Body of pancreas (tissue), 4 donors: Measurements from ENCODE around the gene RAB11FIP3. TPM values are rescaled to one million over a fixed set of nuclear protein-coding genes. Genes with fewer than 3 reads are reported as not detected.
A peak's percentile ranks its signal among the peaks of the same experiment; 100 is the strongest.

ENCODE experiments used
- ATAC-seq: fragments of 150-250 bp; one replicate; pipeline ENCODE4 v1.9.1; 2016
- DNase-seq, 4 donors: peaks; one replicate each; pipeline ENCODE4 v3.0.0-alpha.2; 2019
- H3K27ac ChIP-seq, 4 donors: fragments of 200-600 bp; sonication (generic); 1 replicate in 3 of 4; 2 replicates in 1 of 4; pipeline versions ENCODE4 v1.5.1 to v1.6.1; 2016 to 2019; ENCODE audit warnings: mild to moderate bottlenecking in 1 of 4, mixed read lengths in 1 of 4, moderate library complexity in 1 of 4
- H3K27me3 ChIP-seq, 2 donors: fragments of 200-600 bp; sonication (generic); one replicate each; pipeline ENCODE4 v1.6.0; 2016; ENCODE audit warnings: mild to moderate bottlenecking in 1 of 2
- H3K36me3 ChIP-seq, 2 donors: fragments of 200-600 bp; sonication (generic); replicated peaks in 1 of 2; 2 replicates each; pipeline ENCODE4 v1.5.1; 2016; ENCODE audit warnings: low read depth in 2 of 2; ENCODE audit not compliant: insufficient read depth in 1 of 2
- H3K4me1 ChIP-seq: fragments of 200-600 bp; sonication (generic); one replicate; pipeline ENCODE4 v1.6.0; 2016
- H3K4me3 ChIP-seq, 2 donors: fragments of 200-600 bp; sonication (generic); 1 replicate in 1 of 2; 2 replicates in 1 of 2; pipeline ENCODE4 v1.5.1; 2016 to 2019
- H3K9me3 ChIP-seq, 3 donors: fragments of 200-600 bp; sonication (generic); 1 replicate in 2 of 3; 2 replicates in 1 of 3; pipeline ENCODE4 v1.5.1; 2016
- CTCF ChIP-seq, 7 experiments: fragments of 450-650 bp in 4 of 7; fragments of 200-600 bp in 3 of 7; sonication (generic) in 3 of 7; IDR thresholded peaks; one replicate each; pipeline ENCODE4 v1.5.1; 2016 to 2019; ENCODE audit warnings: antibody characterized with exemption in 7 of 7
- POLR2A ChIP-seq, 3 donors: fragments of 450-650 bp; IDR thresholded peaks; one replicate each; pipeline ENCODE4 v1.6.1; 2016; ENCODE audit warnings: antibody characterized with exemption in 3 of 3, mild to moderate bottlenecking in 2 of 3
- WGBS, 2 donors: methylation state at CpG; one replicate each; pipeline ENCODE4 v1.1.5; 2017; 5-methylcytosine and 5-hydroxymethylcytosine counted together
- intact Hi-C: fragments of 100-400 bp; cut with DNase I; formaldehyde crosslinking; loops from one replicate; pipeline ENCODE4 v1.15.1; 2023
- total RNA-seq, 2 donors: library from RNA; depleted of rRNA; stranded (reverse); fragments of >200 nt; gene quantifications; one replicate each; pipeline ENCODE4 v1.1.0, GENCODE V29; 2016

The RAB11FIP3 gene
- total RNA-seq, 2 donors from 2014 or later: 50.1 to 122 TPM

- Histone ChIP-seq H3K36me3 (no peaks in the 10 kb centered on the region), H3K27me3 (no peaks in the 10 kb centered on the region), H3K9me3 (no peaks in the 10 kb centered on the region), H3K4me1 (peaks cover 35% of the 10 kb centered on the region), H3K4me3 (no peak overlapping the region), H3K27ac (peak overlapping the region in 3 of 4 donors; percentile 49 to 71 (median 68))
- no peak for TF ChIP-seq POLR2A (IDR thresholded peaks at IDR 0.05)
- no peak for TF ChIP-seq CTCF (IDR thresholded peaks at IDR 0.05)
- intact Hi-C loops: no loop called here
- WGBS, 2 donors: 79 to 83% methylated on average over 16 to 34 of the region's 34 CpGs
- DNase-seq (no peak), ATAC-seq (peak; percentile 5)
Observed at GRCh38 chr16:539901-540530, 114.6 kb downstream of the RAB11FIP3 start.

- Histone ChIP-seq H3K9me3 (no peaks in the 10 kb centered on the region), H3K27ac (peak overlapping the region in 3 of 4 donors; percentile 49 to 71 (median 68)), H3K4me1 (peaks cover 27% of the 10 kb centered on the region), H3K27me3 (no peaks in the 10 kb centered on the region), H3K4me3 (no peak overlapping the region), H3K36me3 (no peaks in the 10 kb centered on the region)
- intact Hi-C loops: no loop called here
- peak; percentile 60 to 86 (median 80) for DNase-seq
- 29% methylated on average over 23 of the region's 29 CpGs; no CpG with 5 or more reads in 1 of the 2 donors for WGBS, 2 donors
- peak; percentile 58 for ATAC-seq
- TF ChIP-seq POLR2A (IDR thresholded peaks at IDR 0.05): peak in 1 of 3 donors; percentile 12
- peak in 1 of 7 experiments; percentile 7 for TF ChIP-seq CTCF (IDR thresholded peaks at IDR 0.05)
Observed at GRCh38 chr16:540645-541340, 115.3 kb downstream of the RAB11FIP3 start.

- intact Hi-C loops: no loop called here
- H3K27ac ChIP-seq: no peak overlapping the region
- no peak for DNase-seq
- H3K9me3 ChIP-seq: no peaks in the 10 kb centered on the region
- peaks cover 24% of the 10 kb centered on the region for H3K4me1 ChIP-seq
- ATAC-seq: no peak
- 78 to 82% methylated on average over 11 to 43 of the region's 51 CpGs for WGBS, 2 donors
- TF ChIP-seq CTCF (IDR thresholded peaks at IDR 0.05) (no peak), POLR2A (IDR thresholded peaks at IDR 0.05) (no peak)
- peaks cover 0 to under 1% of the 10 kb centered on the region in 2 donors for H3K36me3 ChIP-seq
- no peaks in the 10 kb centered on the region for H3K27me3 ChIP-seq
- no peak overlapping the region for H3K4me3 ChIP-seq
Observed at GRCh38 chr16:543301-544164, 118.1 kb downstream of the RAB11FIP3 start.

GRCh38 chr16:544517-544916, 119.1 kb downstream of the RAB11FIP3 start:
- H3K36me3 ChIP-seq: peaks cover 0 to 2% of the 10 kb centered on the region in 2 donors
- ATAC-seq (no peak), DNase-seq (no peak)
- H3K4me1 ChIP-seq: peaks cover 18% of the 10 kb centered on the region
- H3K4me3 ChIP-seq: no peak overlapping the region
- intact Hi-C loops: no loop called here
- no peaks in the 10 kb centered on the region for H3K9me3 ChIP-seq
- WGBS, 2 donors: 94 to 98% methylated on average over 30 to 36 of the region's 46 CpGs
- TF ChIP-seq CTCF (IDR thresholded peaks at IDR 0.05) (no peak), POLR2A (IDR thresholded peaks at IDR 0.05) (no peak)
- H3K27me3 ChIP-seq: no peaks in the 10 kb centered on the region
- H3K27ac ChIP-seq: no peak overlapping the region
